ENCODE measurements around the gene VDAC1.

The VDAC1 gene

DNA sequence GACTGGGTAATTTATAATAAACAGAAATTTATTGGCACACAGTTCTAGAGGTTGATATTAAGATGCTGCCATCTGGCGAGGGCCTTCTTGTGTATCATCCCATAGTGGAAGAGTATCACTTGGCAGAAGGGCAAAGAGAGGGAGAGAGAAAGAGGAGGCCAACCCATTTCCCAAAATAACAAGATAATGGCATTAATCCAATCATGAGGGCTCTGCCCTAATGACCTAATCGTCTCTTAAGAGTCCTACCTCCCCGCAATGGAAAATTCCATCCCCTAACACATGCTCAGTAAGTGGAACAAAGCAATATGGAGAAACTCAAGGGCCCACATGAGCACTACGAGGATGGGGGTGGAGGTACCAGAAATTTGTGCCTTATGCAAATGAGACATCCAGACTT, 17.6 kb upstream of the VDAC1 start:
- DNase-seq: no peak

DNA sequence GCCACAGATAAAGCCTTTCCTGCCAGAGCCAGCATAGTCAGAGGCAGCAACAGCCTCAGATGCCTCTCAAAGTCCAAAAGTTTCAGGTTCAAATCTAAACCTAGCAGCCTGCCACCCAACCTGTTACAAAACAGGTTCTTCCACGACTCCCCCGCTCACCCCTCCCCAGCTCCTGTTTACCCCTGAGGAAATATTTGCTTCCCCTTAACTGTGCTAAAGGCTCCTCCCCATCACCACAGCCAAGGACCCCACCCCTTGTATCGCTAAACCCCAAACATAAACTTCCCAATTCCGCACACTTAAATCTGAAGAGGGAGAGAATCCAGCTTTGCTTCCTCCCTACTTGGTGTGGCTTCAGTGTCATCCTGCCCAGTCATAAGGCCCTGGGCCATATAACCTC, 15.4 kb upstream of the VDAC1 start:
- DNase-seq: no peak

DNA sequence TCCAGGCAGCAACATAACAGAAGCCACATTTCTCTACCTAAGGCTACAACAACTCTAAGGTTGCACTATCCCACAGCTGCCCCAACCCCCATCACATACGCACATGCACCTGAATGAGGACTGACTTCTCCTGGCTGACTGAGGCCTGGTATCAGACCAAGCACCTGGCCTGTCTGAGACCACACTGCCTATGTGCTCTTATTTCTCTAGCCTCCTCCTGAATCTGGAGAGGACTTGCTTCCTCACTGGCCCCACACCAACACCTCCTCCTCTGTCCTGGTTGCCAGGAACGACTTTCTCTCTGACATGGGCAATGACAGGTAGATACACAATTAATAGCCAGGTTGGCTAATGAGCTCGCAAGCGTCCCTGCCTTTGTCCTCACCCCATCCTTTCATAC, 14.9 kb upstream of the VDAC1 start:
- DNase-seq: no peak

DNA sequence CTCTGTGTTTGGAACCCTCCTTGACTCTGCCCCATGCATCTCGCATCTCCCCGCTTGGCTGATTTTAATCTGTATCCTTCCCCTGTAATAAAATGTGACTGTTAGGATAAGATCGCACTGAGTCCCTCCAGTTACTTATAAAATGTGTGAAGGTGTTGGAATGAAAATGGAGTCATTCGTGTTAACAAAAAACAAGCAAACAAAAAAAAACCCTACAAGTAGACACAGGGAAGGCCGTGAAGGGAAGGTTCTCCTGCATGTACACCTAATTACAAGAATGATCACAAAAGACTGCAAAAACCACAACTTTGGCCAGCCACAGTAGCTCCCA, 14.2 kb upstream of the VDAC1 start:
- no peak for DNase-seq

DNA sequence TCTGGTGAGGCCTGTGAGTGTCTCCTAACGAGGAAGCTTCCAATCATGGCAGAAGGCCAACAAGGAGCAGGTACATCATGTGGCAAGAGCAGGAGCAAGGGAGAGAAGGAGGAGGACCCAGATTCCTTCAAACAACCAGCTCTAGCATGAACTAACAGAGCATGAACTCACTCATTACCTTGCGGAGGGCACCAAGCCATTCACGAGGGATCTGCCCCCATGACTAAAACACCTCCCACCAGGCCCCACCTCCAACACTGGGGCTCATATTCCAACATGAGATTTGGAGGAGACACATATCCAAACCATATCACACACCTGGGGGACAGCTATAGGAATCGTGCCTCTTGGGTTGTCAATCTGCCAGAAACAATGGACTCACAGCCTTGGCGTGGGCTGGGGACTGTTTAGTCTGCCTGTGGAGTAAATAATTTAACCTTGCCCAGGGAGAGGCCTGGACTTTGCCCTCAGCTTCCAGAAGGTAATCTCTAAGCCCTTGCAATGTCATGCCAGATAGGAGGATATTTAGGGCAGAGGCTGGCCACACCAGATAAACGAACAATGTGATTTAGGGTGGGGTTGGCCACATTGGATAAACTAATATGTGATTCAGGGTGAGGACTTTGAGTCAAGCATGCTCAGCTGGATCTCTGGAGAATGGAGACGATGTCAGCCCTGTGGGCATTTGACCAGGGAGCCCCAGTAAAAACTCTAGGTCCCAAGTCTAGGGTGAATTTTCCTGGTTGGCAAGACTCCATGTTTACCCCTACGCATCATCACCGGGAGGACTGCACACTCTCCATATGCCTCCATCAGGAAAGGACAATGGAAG, 13.6 kb upstream of the VDAC1 start:
- DNase-seq: no peak

DNA sequence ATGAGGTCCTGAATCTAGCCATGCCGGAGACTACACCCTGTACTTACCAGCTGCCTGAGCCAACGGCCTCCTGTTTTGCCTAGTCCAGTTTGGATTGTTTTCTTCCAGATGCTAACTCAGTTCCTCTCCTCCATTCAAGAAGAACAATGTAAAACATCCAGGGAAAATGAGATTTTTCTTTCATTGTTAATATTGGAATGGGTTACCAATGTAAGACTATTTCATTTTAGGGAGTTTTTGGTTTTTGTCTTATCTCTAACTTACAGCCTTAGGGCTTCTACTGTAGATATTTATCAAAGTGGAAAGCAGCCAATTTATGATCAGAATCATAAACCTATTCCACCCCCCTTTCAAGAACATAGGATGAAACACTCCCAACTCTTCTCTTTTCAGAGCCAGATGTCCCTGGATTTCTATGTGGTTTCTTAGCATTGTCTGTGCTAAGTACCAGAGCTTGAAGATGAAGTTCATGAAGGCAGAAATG, 3.5 kb upstream of the VDAC1 start:
- DNase-seq: no peak

DNA sequence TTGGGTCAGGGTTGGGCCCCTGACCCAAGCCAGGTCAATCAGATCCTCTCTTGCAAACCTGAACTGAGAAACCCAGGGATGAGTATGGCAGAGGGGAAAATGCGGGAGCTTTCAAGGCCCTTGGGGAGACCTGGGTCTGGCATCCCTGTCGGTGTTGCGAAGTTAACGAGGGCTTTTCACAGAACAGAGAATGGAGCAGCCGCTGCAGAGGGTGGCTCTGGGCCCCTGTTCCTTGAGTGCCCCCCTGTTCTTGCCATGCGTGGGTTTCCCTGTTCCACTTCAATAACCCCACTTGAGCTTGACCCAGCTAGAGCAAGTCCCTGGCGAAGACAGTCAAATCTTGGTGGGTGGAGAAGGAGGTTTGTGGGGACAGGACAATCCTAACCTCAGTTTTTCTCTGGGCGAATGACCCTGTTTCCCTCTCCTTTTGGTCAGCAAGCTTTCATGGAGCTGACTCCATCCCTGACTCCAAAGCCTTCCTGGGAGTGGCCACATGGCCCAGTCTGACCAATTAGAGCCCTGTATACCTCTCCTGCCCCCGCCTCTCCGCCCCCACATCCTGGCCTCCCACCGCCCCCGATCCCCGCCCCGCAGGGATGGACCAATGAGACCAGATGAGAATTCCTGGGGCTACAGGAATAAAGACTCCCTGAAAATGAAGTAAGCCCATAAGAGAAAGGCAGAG, 2.9 kb upstream of the VDAC1 start:
- no peak for DNase-seq

DNA sequence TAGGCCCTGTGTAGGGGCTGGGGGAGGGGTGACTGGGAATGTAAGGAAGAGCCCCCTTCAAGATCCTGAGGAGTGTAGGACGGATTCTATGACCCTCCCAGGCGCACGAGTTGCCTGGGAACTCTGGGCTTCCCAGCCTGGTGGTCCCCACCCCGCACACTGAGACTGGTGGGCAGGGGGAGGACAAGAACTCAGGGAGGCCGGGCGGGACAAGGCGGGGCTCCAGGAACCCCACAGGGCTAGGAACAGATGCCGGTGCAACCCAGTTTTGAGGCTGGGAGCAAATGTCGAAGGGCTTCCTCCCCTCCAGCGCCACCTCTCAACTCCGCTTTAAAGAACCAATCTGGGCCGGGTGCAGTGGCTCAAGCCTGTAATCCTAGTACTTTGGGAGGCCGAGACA, 1.3 kb upstream of the VDAC1 start:
- DNase-seq: no peak

DNA sequence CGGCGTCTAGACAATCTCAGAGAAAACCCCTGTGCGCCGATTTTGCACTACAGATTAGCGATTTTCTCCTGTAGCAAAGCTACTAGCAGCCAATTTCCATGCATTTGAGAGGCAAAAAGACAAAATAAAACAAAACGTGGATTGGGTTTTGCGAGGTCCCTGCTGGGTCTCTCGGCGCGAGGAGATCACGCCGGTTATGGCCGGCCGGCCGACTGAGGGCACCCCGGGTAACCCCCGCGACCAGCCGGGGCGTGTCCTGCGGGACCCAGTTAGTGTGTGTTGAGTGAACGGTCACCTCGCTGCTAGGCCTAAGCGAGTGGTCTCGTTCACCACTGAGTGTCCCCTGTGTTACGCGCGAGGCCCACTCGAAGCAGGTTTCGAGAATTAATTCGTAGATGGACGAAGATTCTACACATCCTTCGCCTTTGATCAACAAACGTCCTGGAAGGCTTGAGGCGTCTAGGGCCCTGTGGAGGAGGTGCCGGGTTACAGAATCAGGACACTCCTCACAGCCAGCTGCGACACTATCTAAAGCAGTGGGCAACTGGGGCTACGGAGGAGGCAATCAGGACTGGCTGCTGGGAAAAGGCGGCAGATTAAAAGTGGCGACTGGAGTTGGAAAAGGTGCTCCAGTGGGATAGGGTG, 764 bp upstream of the VDAC1 start:
- no peak for DNase-seq

DNA sequence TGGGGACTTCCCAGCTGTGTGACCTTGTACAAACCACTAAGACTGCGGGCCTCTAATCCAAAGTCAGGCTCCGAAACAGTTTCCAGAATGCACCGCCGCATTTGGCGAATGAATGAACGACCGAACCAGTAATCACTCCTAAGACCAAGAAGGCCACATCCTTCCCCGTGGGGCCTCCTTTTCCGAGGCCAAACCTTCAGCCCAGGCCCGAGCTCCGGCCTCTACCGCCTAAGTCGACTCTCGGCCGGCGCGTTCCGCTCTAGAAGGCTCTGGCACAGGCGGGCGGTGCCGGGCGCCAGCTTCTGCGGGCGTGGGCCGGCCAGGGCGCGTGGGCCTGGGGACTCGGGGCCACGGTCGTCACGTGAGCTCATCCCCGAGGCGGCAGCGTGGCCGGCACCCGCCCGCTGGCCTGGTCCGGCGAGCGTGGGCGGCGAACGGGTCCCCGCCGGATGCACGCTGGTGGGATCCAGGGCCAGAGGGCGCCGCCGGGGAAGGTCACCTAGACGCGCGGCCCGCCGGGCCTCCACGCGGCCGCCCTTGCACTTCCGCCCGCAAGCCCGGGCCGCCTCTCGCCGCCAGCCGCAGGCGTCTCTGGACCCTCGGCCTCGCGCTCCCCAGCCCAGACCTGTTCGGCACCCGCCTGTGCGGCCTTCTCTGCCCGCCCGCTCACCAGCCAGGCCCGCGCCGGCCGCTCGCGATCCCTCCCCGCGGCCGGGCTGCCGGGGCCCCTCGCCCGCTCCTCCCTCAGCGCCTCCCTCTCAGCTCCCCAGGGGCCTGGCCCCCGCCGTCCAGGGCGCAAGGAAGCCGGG, 754 bp downstream of the VDAC1 start:
- DNase-seq: peak in 1 of 2 donors; percentile 77

DNA sequence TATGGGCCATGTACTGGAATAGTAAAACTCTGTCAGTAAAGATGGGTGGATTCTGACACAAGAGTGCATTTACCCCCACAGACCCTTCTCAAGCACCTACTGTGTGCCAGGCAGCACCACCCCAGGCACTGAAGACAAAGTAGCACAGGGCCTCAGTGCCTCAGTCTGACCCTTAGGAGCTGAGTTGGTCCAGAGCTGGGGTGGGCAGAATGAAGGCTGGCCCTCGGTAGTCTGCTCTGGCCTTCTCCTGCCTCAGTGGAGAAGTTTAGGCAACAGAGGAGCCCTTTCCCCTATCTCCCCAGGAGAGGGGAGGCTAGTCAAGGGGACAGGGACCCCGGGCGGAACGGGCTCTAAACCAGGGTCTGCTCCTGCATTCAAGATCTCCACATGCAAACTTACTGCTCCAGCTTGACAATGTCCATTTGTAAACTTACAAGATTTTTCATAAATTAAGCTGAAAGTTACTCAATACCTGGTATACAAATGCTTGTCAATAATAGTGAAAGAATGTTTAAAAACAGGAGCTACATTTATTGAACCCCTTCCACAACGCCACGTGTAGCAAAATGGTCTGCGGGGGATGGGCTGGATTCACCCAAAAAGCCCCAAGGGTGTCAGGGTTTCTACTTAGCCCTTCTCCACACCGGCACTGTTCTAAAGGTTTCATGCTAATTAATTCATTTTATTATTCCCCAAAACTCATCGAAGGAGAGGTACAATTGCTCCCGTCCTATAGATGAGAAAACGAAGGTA, 1.5 kb downstream of the VDAC1 start:
- DNase-seq: no peak

DNA sequence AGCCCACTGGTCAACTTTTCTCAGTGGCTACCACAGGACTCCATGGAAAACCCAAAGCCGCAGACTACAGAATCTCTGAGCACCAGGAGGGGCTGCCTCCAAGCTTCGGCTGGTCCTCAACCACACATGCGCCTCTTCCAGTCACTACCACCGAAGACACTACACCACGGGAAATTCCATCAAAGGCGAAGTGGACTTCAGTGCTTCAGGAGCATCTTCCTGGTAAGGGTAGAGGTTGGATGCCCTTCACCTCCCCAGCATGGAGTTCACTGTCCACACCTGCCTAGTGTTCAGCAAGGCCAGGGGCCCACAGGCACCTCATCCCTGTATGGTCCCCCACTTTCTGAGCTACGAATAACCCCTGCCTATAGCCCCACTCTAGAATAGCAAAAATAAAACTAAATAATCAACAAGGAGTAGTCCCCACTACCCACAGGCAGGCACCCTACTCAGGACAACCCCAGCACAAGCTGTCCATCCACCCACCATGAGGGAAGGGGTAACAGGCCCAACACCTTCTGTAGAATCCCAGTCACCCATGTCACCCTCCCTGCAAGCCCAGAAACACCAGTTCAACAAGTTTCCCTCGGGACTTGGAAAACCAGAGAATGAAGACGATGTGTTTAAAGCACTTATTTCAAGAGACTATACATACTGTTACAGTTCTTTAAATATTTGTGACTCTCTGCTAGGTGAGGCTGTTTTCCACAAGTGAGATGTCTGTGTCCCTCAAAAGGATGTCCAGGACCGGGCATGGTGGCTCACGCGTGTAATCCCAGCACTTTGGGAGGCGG, 2.6 kb downstream of the VDAC1 start:
- no peak for DNase-seq

DNA sequence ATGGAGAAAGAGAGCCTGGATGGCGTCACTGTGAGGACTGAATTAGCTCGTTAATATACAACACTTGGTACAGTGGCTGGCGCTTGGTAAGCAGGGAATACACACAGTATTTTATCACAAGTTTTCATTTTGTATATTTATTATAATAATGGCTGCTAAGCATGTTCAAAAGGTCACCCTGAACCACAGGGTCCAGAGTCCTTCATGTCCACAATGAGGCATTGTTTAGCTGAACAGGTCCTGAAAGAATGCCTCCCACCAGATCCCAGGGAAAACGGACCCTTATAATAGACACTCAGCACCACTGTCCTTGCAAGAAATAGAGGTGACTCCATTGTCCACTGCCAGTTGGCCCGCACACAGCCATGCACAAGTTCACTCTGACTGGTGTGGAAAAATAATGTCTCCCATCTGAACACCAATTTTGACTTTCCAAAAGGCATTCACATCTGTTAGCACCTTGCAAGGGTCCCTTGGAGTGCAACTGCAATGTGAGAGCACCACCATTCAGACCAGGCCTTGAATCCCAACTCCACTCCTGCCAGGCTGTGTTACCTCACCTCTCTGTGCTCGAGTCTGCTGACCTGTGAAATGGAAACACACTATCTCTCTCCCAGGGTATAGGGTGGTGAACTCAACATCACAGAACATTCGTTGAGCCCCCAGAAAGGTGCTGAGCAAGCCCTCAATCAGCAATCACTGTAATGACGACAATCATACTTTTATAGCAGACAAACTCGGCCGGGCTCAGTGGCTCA, 3.9 kb downstream of the VDAC1 start:
- DNase-seq: no peak

DNA sequence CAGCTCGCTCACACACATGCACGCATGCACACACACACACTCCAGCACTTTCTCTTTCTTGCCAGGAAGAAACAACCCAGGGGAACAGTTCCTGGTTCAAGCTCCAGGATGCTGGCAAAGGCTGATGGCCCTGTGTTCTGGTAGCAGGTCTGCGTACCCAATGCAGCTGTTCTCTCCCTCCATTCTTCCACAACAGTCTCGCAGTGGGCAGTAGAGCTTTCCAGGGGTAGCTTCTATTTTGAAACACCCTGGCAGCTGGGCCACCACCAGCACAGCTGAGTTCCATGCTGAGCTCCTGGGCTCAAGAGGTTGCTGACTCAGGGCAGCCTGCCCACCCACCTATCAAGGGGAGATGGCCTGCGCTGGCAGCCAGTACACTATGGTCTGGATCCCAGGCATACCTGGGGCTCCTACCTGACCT, 4.7 kb downstream of the VDAC1 start:
- DNase-seq: no peak

DNA sequence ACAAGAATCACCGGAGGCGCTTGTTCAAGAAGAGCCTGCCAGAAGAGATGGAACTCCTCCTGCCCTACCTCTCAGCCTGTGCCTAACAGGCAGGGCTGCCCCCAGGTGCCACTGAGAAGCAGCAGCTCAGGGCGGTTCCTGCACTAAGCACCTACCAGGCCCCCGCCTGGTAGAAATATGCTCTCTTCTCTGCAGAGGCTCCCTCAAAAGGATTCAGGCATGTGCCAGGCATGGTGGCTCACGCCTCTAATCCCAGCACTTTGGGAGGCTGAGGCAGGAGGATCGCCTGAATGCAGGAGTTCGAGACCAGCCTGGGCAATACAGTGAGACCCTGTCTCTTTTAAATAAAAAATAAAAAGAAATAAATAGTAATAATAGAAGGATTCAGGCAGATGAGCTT, 6.0 kb downstream of the VDAC1 start:
- no peak for DNase-seq

DNA sequence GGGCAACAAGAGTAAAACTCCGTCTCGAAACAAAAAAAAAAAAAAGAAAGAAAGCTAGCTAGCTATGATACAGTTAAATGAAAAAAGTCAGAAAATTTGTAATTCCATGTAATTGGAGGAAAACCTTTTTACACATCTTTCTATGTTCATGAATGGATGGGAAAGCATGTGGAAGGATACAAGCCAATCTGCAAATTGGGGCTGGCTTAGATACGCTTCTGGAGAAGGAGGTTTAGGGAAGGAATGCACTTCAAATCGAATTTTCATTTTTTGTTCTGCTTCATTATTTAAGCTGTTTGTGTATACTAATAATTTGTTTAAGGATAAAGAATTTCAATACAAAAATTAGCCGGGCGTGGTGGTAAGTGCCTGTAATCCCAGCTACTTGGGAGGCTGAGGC, 6.7 kb downstream of the VDAC1 start:
- DNase-seq: no peak

DNA sequence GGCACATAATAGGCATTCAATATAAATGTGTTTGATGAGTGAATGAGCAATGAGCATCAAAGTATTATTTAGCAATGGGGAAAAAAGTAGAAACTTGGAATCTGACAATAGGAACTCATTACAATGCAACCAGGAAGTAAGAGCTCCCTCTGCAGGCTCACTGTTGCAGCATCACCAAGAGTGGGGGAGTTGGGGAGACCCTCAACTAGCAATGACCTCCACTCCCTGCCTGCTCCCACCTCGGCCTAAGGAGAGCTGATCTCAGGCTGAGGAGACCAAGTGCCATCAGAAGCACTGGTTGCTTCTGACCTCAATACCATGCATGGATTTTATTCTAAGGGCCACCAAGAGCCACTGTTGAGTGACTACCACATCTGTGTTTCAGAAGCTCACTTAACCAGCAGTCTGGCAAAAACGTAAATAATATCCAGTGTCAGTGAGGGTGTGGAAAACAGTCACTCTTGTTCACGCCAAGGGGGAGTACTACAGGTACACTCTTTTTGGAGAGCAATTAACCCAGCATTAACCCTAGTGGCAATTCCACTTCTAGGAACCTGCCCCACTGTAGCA, 8.0 kb downstream of the VDAC1 start:
- DNase-seq: no peak

DNA sequence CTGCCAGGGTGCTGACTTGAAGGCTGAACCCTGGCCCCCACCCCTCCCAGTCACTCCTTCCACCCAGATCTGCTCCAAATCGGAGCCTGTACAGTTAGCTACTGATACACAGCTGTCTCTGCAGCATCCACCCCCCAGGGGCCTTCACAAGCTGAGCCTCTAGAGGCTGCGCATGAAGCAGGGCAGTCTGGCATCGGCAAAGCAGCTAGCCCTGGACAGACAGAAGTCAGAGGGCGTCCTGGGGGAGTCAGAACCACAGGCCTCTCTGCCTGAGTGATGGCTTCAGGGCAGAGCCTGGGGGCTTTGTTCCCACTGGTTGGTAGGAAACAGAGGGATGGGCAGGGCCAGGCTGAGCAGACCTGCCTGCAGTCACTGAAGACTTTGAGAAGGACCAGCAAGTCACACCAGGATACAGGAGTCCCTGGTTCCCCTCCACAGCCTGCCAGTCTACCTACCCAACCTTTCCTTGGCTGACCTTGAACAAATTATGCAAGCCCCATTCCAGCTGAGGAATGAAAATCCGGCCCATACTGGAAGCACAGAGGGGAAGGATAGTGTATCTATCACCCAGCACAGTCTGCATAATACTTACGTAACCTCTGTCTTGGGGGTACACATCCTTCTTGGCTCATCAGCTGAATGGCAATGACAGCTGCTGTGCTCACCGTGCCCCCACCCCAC, 8.8 kb downstream of the VDAC1 start:
- DNase-seq: no peak

DNA sequence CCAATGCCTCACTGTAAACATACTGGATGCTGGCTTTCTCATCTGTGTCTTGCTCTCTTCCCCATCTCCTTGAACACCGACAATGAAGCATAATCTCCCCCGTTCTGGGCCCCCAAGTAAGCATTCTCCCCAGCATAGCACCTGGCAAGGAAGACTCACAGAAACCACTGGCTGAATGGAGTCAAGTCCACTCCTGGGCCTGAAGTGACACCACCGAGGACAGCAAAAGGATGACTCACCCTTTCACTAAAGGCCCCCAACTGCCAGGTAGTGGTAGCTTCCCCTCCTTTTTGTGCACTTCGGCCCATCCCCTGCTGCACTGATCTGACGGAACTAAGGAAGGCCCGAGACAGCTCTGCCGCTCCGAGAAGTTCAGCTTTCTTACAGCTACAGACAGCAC, 9.4 kb downstream of the VDAC1 start:
- DNase-seq: no peak

DNA sequence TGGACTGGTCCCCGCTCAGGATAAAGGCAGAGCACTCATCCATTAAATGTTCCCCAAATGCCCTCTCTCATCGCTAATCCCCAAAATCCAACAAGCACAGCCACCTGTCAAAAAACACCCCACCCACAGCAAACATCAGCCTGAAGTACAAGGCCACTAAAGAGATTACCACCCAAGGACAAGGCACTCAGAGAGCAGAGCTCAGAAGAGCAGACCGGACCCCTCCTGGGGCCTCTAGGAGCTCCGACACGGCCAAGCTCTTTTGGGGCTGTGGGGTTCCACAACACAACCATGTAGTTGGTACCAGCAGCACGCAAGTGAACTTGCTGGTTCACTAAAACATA, 9.8 kb downstream of the VDAC1 start:
- DNase-seq: no peak
